WTC11 (cell line): ENCODE measurements around the gene LYRM4. TPM values are rescaled to one million over a fixed set of nuclear protein-coding genes. Genes with fewer than 3 reads are reported as not detected.

Source experiments
- ATAC-seq: fragments of 200-7000 bp; cut with Tn5 transposase; 2 replicates; pipeline ENCODE4 v1.10.0; 2021; ENCODE audit warnings: mild to moderate bottlenecking, moderate library complexity
- CTCF ChIA-PET: fragments of 300-600 bp; sonication (Branson Sonifier 250); formaldehyde crosslinking; loops from one replicate; lab custom pipeline; 2021; ENCODE audit warnings: antibody characterized with exemption; lab: Charles Lee
- POLR2A ChIA-PET: fragments of 350-600 bp; sonication (Branson Sonifier 250); formaldehyde crosslinking; loops from one replicate; lab custom pipeline; 2021; ENCODE audit warnings: antibody characterized with exemption; lab: Charles Lee
- DNase-seq: peaks from one replicate; pipeline ENCODE4 v3.0.0; 2021; ENCODE audit warnings: low spot score
- H3K27ac Mint-ChIP-seq: 2 replicates; pipeline ENCODE4 v1.8.0; 2021; ENCODE audit warnings: mixed read lengths
- H3K27me3 Mint-ChIP-seq: 2 replicates; pipeline ENCODE4 v1.8.0; 2021; ENCODE audit warnings: low read depth, mild to moderate bottlenecking, moderate library complexity, mixed read lengths
- H3K36me3 Mint-ChIP-seq: 2 replicates; pipeline ENCODE4 v1.8.0; 2021; ENCODE audit warnings: mixed read lengths
- H3K4me1 Mint-ChIP-seq: 2 replicates; pipeline ENCODE4 v1.8.0; 2022; ENCODE audit warnings: mixed read lengths
- H3K4me3 Mint-ChIP-seq: 2 replicates; pipeline ENCODE4 v1.8.0; 2021; ENCODE audit warnings: mild to moderate bottlenecking, moderate library complexity, mixed read lengths
- H3K9me3 Mint-ChIP-seq: 2 replicates; pipeline ENCODE4 v1.8.0; 2021; ENCODE audit warnings: mixed read lengths
- KAT7 ChIP-seq: sonication (generic); formaldehyde crosslinking; IDR thresholded peaks from 2 replicates; pipeline ENCODE4 v1.8.1; 2023; ENCODE audit warnings: missing genetic modification reagents, mild to moderate bottlenecking, borderline replicate concordance
- NR1H2 ChIP-seq: sonication (generic); formaldehyde crosslinking; IDR thresholded peaks from 2 replicates; pipeline ENCODE4 v1.9.0; 2021; ENCODE audit warnings: mild to moderate bottlenecking, moderate library complexity, missing genetic modification reagents
- NR2C2 ChIP-seq: sonication (generic); formaldehyde crosslinking; IDR thresholded peaks from 2 replicates; pipeline ENCODE4 v1.8.0; 2022; ENCODE audit warnings: mild to moderate bottlenecking, missing genetic modification reagents
- NR3C1 ChIP-seq: sonication (generic); formaldehyde crosslinking; conservative IDR thresholded peaks from 2 replicates; pipeline ENCODE4 v1.8.1; 2023; ENCODE audit warnings: low read depth, mild to moderate bottlenecking, missing genetic modification reagents
- TEAD4 ChIP-seq: sonication (generic); formaldehyde crosslinking; IDR thresholded peaks from 2 replicates; pipeline ENCODE4 v1.8.0; 2022; ENCODE audit warnings: mild to moderate bottlenecking, missing genetic modification reagents
- TP53 ChIP-seq: sonication (generic); formaldehyde crosslinking; IDR thresholded peaks from 2 replicates; pipeline ENCODE4 v1.8.1; 2023; ENCODE audit warnings: mild to moderate bottlenecking, missing genetic modification reagents
- ZNF138 ChIP-seq: sonication (generic); formaldehyde crosslinking; conservative IDR thresholded peaks from 2 replicates; pipeline ENCODE4 v1.8.1; 2022; ENCODE audit warnings: mild to moderate bottlenecking, moderate library complexity, missing genetic modification reagents
- ZNF219 ChIP-seq: sonication (generic); formaldehyde crosslinking; IDR thresholded peaks from 2 replicates; pipeline ENCODE4 v1.8.0; 2023; ENCODE audit warnings: missing genetic modification reagents, mild to moderate bottlenecking, borderline replicate concordance
- ZNF396 ChIP-seq: fragments of 250-450 bp; sonication (Bioruptor Pico); IDR thresholded peaks from 2 replicates; pipeline ENCODE4 v1.8.0; 2021; ENCODE audit warnings: mild to moderate bottlenecking, moderate library complexity, borderline replicate concordance
- ZNF416 ChIP-seq: fragments of 250-450 bp; sonication (Bioruptor Pico); IDR thresholded peaks from 2 replicates; pipeline ENCODE4 v1.9.0; 2021; ENCODE audit warnings: mild to moderate bottlenecking, inconsistent platforms
- ZNF423 ChIP-seq: fragments of 250-450 bp; sonication (Bioruptor Pico); IDR thresholded peaks from 2 replicates; pipeline ENCODE4 v2.1.2; 2022; ENCODE audit warnings: mild to moderate bottlenecking, moderate library complexity
- total RNA-seq: library from RNA; stranded (reverse); gene quantifications from 3 replicates; pipeline ENCODE4 v1.2.3, GENCODE V29; 2021
- TF ChIP-seq, protein P1 (sequence below): fragments of 250-450 bp; sonication (Bioruptor Pico); IDR thresholded peaks from 2 replicates; pipeline ENCODE4 v1.9.0; 2021; ENCODE audit warnings: moderate library complexity, mild to moderate bottlenecking, inconsistent platforms, borderline replicate concordance
- TF ChIP-seq, protein P2 (sequence below): sonication (generic); formaldehyde crosslinking; conservative IDR thresholded peaks from 2 replicates; pipeline ENCODE4 v1.8.1; 2022; ENCODE audit warnings: mild to moderate bottlenecking, missing genetic modification reagents
- TF ChIP-seq, protein P3 (sequence below): sonication (generic); formaldehyde crosslinking; IDR thresholded peaks from 2 replicates; pipeline ENCODE4 v1.8.1; 2022; ENCODE audit warnings: mild to moderate bottlenecking, missing genetic modification reagents, moderate library complexity, borderline replicate concordance
- TF ChIP-seq, protein P4 (sequence below): fragments of 250-450 bp; sonication (Bioruptor Pico); IDR thresholded peaks from 2 replicates; pipeline ENCODE4 v1.8.0; 2021; ENCODE audit warnings: mild to moderate bottlenecking
- TF ChIP-seq, protein P5 (sequence below): sonication (generic); formaldehyde crosslinking; IDR thresholded peaks from 2 replicates; pipeline ENCODE4 v1.8.0; 2023; ENCODE audit warnings: missing genetic modification reagents, mild to moderate bottlenecking, borderline replicate concordance
- TF ChIP-seq, protein P6 (sequence below): sonication (generic); formaldehyde crosslinking; IDR thresholded peaks from 2 replicates; pipeline ENCODE4 v1.8.0; 2022; ENCODE audit warnings: missing genetic modification reagents
- TF ChIP-seq, protein P7 (sequence below): sonication (generic); formaldehyde crosslinking; IDR thresholded peaks from 2 replicates; pipeline ENCODE4 v1.8.0; 2023; ENCODE audit warnings: missing genetic modification reagents
- TF ChIP-seq, protein P8 (sequence below): sonication (generic); formaldehyde crosslinking; IDR thresholded peaks from 2 replicates; pipeline ENCODE4 v1.8.0; 2022; ENCODE audit warnings: mild to moderate bottlenecking, missing genetic modification reagents

Gene LYRM4
- total RNA-seq, 1 experiment from 2014 or later: 49.7 TPM

DNA sequence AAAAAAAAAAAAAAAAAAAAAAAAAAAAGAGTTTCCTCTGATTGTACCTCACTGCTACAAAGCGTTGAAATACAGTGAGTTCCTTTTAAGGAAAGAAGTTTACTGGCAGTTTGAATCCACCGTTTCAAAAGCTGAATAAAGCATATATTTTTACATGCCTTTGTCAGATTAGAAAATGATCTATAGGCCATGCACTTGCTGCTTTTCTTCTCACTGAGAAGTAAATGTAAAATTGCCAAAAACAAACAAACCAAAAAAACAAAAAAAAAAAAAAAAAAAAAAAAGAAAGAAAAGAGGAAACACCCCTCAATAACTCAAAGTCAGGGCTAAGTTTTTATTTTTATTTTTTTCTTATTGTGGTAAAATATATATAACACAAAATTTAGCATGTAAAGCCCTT is 81.9 kb downstream of the LYRM4 start (continued):
- TF ChIP-seq, protein P1, sequence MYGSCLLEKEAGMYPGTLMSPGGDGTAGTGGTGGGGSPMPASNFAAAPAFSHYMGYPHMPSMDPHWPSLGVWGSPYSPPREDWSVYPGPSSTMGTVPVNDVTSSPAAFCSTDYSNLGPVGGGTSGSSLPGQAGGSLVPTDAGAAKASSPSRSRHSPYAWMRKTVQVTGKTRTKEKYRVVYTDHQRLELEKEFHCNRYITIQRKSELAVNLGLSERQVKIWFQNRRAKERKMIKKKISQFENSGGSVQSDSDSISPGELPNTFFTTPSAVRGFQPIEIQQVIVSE: no peak
- TF ChIP-seq, protein P2, sequence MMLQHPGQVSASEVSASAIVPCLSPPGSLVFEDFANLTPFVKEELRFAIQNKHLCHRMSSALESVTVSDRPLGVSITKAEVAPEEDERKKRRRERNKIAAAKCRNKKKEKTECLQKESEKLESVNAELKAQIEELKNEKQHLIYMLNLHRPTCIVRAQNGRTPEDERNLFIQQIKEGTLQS (CRISPR knock-in tag): no peak
- TF ChIP-seq ZNF416 (CRISPR knock-in tag) (no peak), NR1H2 (no peak)

DNA sequence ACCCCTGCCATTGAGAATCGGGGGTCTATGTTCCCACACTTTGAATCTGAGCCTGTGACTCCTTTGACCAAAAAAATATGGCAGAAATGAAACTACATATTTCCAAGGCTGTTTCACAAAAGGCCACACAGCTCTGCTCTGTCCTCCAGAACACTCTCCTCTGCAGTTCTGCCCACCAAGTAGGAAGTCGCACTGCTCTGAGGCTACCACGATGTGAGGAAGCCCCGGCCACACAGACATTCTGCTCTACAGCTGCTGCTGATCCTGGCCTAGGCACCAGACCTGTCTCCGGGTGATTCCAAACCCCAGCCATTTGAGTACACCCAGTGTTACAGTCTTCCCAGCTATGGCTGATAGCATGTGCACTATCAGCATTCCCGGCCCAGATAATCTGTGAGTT is 85.1 kb downstream of the LYRM4 start:
- no peak for TF ChIP-seq KAT7 (CRISPR knock-in tag)
- TF ChIP-seq, protein P3, sequence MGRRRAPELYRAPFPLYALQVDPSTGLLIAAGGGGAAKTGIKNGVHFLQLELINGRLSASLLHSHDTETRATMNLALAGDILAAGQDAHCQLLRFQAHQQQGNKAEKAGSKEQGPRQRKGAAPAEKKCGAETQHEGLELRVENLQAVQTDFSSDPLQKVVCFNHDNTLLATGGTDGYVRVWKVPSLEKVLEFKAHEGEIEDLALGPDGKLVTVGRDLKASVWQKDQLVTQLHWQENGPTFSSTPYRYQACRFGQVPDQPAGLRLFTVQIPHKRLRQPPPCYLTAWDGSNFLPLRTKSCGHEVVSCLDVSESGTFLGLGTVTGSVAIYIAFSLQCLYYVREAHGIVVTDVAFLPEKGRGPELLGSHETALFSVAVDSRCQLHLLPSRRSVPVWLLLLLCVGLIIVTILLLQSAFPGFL (CRISPR knock-in tag): no peak
- TF ChIP-seq, protein P4, sequence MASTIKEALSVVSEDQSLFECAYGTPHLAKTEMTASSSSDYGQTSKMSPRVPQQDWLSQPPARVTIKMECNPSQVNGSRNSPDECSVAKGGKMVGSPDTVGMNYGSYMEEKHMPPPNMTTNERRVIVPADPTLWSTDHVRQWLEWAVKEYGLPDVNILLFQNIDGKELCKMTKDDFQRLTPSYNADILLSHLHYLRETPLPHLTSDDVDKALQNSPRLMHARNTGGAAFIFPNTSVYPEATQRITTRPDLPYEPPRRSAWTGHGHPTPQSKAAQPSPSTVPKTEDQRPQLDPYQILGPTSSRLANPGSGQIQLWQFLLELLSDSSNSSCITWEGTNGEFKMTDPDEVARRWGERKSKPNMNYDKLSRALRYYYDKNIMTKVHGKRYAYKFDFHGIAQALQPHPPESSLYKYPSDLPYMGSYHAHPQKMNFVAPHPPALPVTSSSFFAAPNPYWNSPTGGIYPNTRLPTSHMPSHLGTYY (CRISPR knock-in tag): no peak
- TF ChIP-seq ZNF396 (CRISPR knock-in tag): no peak
- no peak for TF ChIP-seq NR3C1
- TF ChIP-seq, protein P5, sequence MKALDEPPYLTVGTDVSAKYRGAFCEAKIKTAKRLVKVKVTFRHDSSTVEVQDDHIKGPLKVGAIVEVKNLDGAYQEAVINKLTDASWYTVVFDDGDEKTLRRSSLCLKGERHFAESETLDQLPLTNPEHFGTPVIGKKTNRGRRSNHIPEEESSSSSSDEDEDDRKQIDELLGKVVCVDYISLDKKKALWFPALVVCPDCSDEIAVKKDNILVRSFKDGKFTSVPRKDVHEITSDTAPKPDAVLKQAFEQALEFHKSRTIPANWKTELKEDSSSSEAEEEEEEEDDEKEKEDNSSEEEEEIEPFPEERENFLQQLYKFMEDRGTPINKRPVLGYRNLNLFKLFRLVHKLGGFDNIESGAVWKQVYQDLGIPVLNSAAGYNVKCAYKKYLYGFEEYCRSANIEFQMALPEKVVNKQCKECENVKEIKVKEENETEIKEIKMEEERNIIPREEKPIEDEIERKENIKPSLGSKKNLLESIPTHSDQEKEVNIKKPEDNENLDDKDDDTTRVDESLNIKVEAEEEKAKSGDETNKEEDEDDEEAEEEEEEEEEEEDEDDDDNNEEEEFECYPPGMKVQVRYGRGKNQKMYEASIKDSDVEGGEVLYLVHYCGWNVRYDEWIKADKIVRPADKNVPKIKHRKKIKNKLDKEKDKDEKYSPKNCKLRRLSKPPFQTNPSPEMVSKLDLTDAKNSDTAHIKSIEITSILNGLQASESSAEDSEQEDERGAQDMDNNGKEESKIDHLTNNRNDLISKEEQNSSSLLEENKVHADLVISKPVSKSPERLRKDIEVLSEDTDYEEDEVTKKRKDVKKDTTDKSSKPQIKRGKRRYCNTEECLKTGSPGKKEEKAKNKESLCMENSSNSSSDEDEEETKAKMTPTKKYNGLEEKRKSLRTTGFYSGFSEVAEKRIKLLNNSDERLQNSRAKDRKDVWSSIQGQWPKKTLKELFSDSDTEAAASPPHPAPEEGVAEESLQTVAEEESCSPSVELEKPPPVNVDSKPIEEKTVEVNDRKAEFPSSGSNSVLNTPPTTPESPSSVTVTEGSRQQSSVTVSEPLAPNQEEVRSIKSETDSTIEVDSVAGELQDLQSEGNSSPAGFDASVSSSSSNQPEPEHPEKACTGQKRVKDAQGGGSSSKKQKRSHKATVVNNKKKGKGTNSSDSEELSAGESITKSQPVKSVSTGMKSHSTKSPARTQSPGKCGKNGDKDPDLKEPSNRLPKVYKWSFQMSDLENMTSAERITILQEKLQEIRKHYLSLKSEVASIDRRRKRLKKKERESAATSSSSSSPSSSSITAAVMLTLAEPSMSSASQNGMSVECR (CRISPR knock-in tag): no peak
- no peak for TF ChIP-seq NR2C2 (CRISPR knock-in tag)
- TF ChIP-seq, protein P6, sequence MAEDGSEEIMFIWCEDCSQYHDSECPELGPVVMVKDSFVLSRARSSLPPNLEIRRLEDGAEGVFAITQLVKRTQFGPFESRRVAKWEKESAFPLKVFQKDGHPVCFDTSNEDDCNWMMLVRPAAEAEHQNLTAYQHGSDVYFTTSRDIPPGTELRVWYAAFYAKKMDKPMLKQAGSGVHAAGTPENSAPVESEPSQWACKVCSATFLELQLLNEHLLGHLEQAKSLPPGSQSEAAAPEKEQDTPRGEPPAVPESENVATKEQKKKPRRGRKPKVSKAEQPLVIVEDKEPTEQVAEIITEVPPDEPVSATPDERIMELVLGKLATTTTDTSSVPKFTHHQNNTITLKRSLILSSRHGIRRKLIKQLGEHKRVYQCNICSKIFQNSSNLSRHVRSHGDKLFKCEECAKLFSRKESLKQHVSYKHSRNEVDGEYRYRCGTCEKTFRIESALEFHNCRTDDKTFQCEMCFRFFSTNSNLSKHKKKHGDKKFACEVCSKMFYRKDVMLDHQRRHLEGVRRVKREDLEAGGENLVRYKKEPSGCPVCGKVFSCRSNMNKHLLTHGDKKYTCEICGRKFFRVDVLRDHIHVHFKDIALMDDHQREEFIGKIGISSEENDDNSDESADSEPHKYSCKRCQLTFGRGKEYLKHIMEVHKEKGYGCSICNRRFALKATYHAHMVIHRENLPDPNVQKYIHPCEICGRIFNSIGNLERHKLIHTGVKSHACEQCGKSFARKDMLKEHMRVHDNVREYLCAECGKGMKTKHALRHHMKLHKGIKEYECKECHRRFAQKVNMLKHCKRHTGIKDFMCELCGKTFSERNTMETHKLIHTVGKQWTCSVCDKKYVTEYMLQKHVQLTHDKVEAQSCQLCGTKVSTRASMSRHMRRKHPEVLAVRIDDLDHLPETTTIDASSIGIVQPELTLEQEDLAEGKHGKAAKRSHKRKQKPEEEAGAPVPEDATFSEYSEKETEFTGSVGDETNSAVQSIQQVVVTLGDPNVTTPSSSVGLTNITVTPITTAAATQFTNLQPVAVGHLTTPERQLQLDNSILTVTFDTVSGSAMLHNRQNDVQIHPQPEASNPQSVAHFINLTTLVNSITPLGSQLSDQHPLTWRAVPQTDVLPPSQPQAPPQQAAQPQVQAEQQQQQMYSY (CRISPR knock-in tag): no peak
- TF ChIP-seq, protein P7, sequence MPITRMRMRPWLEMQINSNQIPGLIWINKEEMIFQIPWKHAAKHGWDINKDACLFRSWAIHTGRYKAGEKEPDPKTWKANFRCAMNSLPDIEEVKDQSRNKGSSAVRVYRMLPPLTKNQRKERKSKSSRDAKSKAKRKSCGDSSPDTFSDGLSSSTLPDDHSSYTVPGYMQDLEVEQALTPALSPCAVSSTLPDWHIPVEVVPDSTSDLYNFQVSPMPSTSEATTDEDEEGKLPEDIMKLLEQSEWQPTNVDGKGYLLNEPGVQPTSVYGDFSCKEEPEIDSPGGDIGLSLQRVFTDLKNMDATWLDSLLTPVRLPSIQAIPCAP: no peak
- TF ChIP-seq TEAD4 (CRISPR knock-in tag): no peak
- no peak for TF ChIP-seq ZNF138
- TF ChIP-seq, protein P8, sequence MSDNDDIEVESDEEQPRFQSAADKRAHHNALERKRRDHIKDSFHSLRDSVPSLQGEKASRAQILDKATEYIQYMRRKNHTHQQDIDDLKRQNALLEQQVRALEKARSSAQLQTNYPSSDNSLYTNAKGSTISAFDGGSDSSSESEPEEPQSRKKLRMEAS (CRISPR knock-in tag): no peak
- no peak for TF ChIP-seq TP53 (CRISPR knock-in tag)
- TF ChIP-seq ZNF423 (CRISPR knock-in tag): no peak
- no peak for TF ChIP-seq ZNF219
- ChIA-PET CTCF (interaction anchor here (0.8 to 2.8 kb wide), 13 partner anchors 15 to 204 kb away, joined by 3 to 45 read pairs (median 5); no protein-coding TSS in a partner anchor), POLR2A (no interaction called here)
- H3K4me3 Mint-ChIP-seq: no peak overlapping the region
- H3K9me3 Mint-ChIP-seq: no peaks in the 10 kb centered on the region
- peaks cover 29% of the 10 kb centered on the region for H3K4me1 Mint-ChIP-seq
- no peaks in the 10 kb centered on the region for H3K36me3 Mint-ChIP-seq
- ATAC-seq: no peak
- no peak overlapping the region for H3K27ac Mint-ChIP-seq
- H3K27me3 Mint-ChIP-seq: no peaks in the 10 kb centered on the region
- no peak for DNase-seq
